GM23338 (cell line): Measurements from ENCODE around the gene RASGRP3. TPM values are rescaled to one million over a fixed set of nuclear protein-coding genes. Genes with fewer than 3 reads are reported as not detected.

Source experiments
- ATAC-seq: fragments of 200-7000 bp; cut with Tn5 transposase; 3 replicates; pipeline ENCODE4 v1.9.1; 2020
- DNase-seq: peaks from one replicate; pipeline ENCODE4 v3.0.0-alpha.2; 2015; ENCODE audit warnings: low spot score
- H2AFZ ChIP-seq: fragments of 200-600 bp; sonication (generic); 2 replicates; pipeline ENCODE4 v1.8.0; 2016; ENCODE audit warnings: antibody characterized with exemption, mild to moderate bottlenecking, moderate library complexity
- H3F3A ChIP-seq: fragments of 200-600 bp; sonication (generic); replicated peaks from 2 replicates; pipeline ENCODE4 v1.8.0; 2017; ENCODE audit warnings: antibody characterized with exemption, mixed run types, low read depth
- H3K27ac ChIP-seq: fragments of 200-600 bp; sonication (generic); 2 replicates; pipeline ENCODE4 v1.6.1; 2016; ENCODE audit warnings: low read depth
- H3K27me3 ChIP-seq: fragments of 200-600 bp; sonication (generic); 2 replicates; pipeline ENCODE4 v1.8.0; 2016; ENCODE audit warnings: mild to moderate bottlenecking, mixed run types, moderate library complexity; ENCODE audit not compliant: insufficient read depth
- H3K36me3 ChIP-seq: fragments of 200-600 bp; sonication (generic); 2 replicates; pipeline ENCODE4 v1.8.0; 2016; ENCODE audit warnings: mild to moderate bottlenecking; ENCODE audit not compliant: insufficient read depth
- H3K4me1 ChIP-seq: fragments of 200-600 bp; sonication (generic); 2 replicates; pipeline ENCODE4 v1.8.0; 2016; ENCODE audit warnings: mild to moderate bottlenecking, moderate library complexity; ENCODE audit not compliant: insufficient read depth
- H3K4me2 ChIP-seq: fragments of 200-600 bp; sonication (generic); 2 replicates; pipeline ENCODE4 v1.7.1; 2017; ENCODE audit warnings: mixed run types
- H3K4me3 ChIP-seq: fragments of 200-600 bp; sonication (generic); 2 replicates; pipeline ENCODE4 v1.6.1; 2016; ENCODE audit warnings: mixed run types
- H3K79me2 ChIP-seq: fragments of 200-600 bp; sonication (generic); replicated peaks from 2 replicates; pipeline ENCODE4 v1.8.0; 2017; ENCODE audit warnings: mild to moderate bottlenecking; ENCODE audit not compliant: insufficient read depth
- H3K9me2 ChIP-seq: fragments of 200-600 bp; sonication (generic); 2 replicates; pipeline ENCODE4 v1.8.0; 2017; ENCODE audit not compliant: insufficient read depth
- H4K20me1 ChIP-seq: fragments of 200-600 bp; sonication (generic); replicated peaks from 2 replicates; pipeline ENCODE4 v1.8.0; 2017; ENCODE audit warnings: mild to moderate bottlenecking; ENCODE audit not compliant: insufficient read depth
- H3K27ac Mint-ChIP-seq: 2 replicates; pipeline ENCODE4 v1.8.0; 2020; ENCODE audit warnings: inconsistent platforms, mild to moderate bottlenecking, moderate library complexity, mixed read lengths
- H3K27me3 Mint-ChIP-seq: 3 replicates; pipeline ENCODE4 v1.8.0; 2022; ENCODE audit warnings: low read depth, mild to moderate bottlenecking, moderate library complexity, mixed read lengths, inconsistent platforms; ENCODE audit not compliant: insufficient read depth, poor library complexity
- H3K36me3 Mint-ChIP-seq: 3 replicates; pipeline ENCODE4 v1.8.0; 2021; ENCODE audit warnings: low read depth, mild to moderate bottlenecking, inconsistent platforms, moderate library complexity, mixed read lengths
- H3K4me1 Mint-ChIP-seq: 3 replicates; pipeline ENCODE4 v1.8.0; 2020; ENCODE audit warnings: mild to moderate bottlenecking, inconsistent platforms, mixed read lengths
- H3K4me3 Mint-ChIP-seq: 3 replicates; pipeline ENCODE4 v1.8.0; 2021; ENCODE audit warnings: moderate library complexity, mild to moderate bottlenecking, inconsistent platforms, mixed read lengths
- H3K9me3 Mint-ChIP-seq: 3 replicates; pipeline ENCODE4 v1.8.0; 2020; ENCODE audit warnings: moderate library complexity, mild to moderate bottlenecking, inconsistent platforms, mixed read lengths
- CREB1 ChIP-seq: fragments of 250-450 bp; sonication (Bioruptor Pico); IDR thresholded peaks from 2 replicates; pipeline ENCODE4 v1.5.0; 2020; ENCODE audit warnings: low read depth, mild to moderate bottlenecking, moderate library complexity
- EZH2 ChIP-seq: fragments of 200-600 bp; sonication (generic); IDR thresholded peaks from one replicate; pipeline ENCODE4 v1.8.0; 2017; ENCODE audit warnings: antibody characterized with exemption, mild to moderate bottlenecking, low read depth; ENCODE audit not compliant: unreplicated experiment
- EZH2phosphoT487 ChIP-seq: fragments of 200-600 bp; sonication (generic); IDR thresholded peaks from one replicate; pipeline ENCODE4 v1.8.1; 2018; ENCODE audit warnings: antibody characterized with exemption; ENCODE audit not compliant: unreplicated experiment
- JUNB ChIP-seq: IDR thresholded peaks from one replicate; pipeline ENCODE4 v1.6.1; 2016; ENCODE audit warnings: antibody characterized with exemption; ENCODE audit not compliant: unreplicated experiment
- NANOG ChIP-seq: IDR thresholded peaks from 2 replicates; pipeline ENCODE4 v1.6.1; 2016; ENCODE audit warnings: antibody characterized with exemption, borderline replicate concordance
- POLR2AphosphoS5 ChIP-seq: IDR thresholded peaks from 2 replicates; pipeline ENCODE4 v1.6.1; 2016; ENCODE audit warnings: antibody characterized with exemption, low read depth
- STAT1 ChIP-seq: IDR thresholded peaks from one replicate; pipeline ENCODE4 v1.6.1; 2016; ENCODE audit warnings: antibody characterized with exemption; ENCODE audit not compliant: unreplicated experiment
- ZNF114 ChIP-seq: fragments of 250-450 bp; sonication (Bioruptor Pico); IDR thresholded peaks from 2 replicates; pipeline ENCODE4 v1.5.0; 2020; ENCODE audit warnings: mild to moderate bottlenecking, moderate library complexity
- ZNF331 ChIP-seq: fragments of 250-450 bp; sonication (Bioruptor Pico); IDR thresholded peaks from 2 replicates; pipeline ENCODE4 v1.5.0; 2020; ENCODE audit warnings: low read depth, mild to moderate bottlenecking, moderate library complexity
- polyA plus RNA-seq: library from polyadenylated mRNA; unstranded; fragments of >200 nt; fragmentation: Nextera tagmentation; extraction: Ambion mirVana; gene quantifications from 2 replicates; pipeline ENCODE4 v1.2.1, GENCODE V29; 2016
- total RNA-seq: library from RNA; depleted of rRNA; stranded (reverse); fragments of >200 nt; shearing (Covaris generic); gene quantifications from 2 replicates; pipeline ENCODE4 v1.2.3, GENCODE V29; 2014
- TF ChIP-seq, protein P1 (sequence below): fragments of 250-450 bp; sonication (Bioruptor Pico); IDR thresholded peaks from 2 replicates; pipeline ENCODE4 v1.5.0; 2020; ENCODE audit warnings: mild to moderate bottlenecking, moderate library complexity
- TF ChIP-seq, protein P2 (sequence below), 2 experiments: fragments of 200-600 bp in 1 of 2; sonication (generic) in 1 of 2; conservative IDR thresholded peaks; 2 replicates each; pipeline versions ENCODE4 v1.5.1 to v1.6.1; 2016 to 2017; ENCODE audit warnings: antibody characterized with exemption in 2 of 2, low read depth in 2 of 2, mild to moderate bottlenecking in 2 of 2, moderate library complexity in 1 of 2
- TF ChIP-seq, protein P3 (sequence below): IDR thresholded peaks from 2 replicates; pipeline ENCODE4 v1.6.1; 2016; ENCODE audit warnings: antibody characterized with exemption
- TF ChIP-seq, protein P4 (sequence below): IDR thresholded peaks from one replicate; pipeline ENCODE4 v1.6.1; 2018; ENCODE audit warnings: antibody characterized with exemption; ENCODE audit not compliant: unreplicated experiment

Gene RASGRP3
- total and polyA plus RNA-seq, 2 experiments from 2014 or later, result 0.19 to 0.69 TPM

DNA sequence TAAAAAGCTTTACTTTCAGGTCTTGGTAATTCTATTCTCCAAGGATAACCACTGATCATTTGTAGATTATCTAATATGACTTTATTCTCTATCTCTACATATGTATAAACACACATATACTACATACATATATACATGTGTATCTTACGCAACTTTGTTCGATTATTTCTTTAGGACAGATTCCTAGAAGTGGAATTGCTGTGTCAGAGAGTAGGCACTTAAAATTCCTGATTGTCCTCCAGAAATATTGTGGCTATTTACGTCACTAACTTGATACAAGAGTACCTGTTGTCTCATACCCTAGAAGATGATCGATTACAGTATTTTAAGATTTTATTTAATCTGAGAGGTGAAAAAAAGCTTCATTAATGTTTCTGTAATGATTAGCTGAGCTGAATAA is 64.8 kb downstream of the RASGRP3 start:
- Mint-ChIP-seq H3K9me3 (no peaks in the 10 kb centered on the region; the same call in 2 of the 3 replicates), H3K4me1 (peaks cover 11% of the 10 kb centered on the region), H3K27ac (no peak overlapping the region), H3K27me3 (peaks cover 4% of the 10 kb centered on the region), H3K4me3 (no peak overlapping the region), H3K36me3 (no peaks in the 10 kb centered on the region)
- H3K36me3 ChIP-seq, result no peaks in the 10 kb centered on the region
- H3K27ac ChIP-seq, result no peak overlapping the region
- H3K79me2 ChIP-seq, result no peaks in the 10 kb centered on the region
- H3K4me3 ChIP-seq, result no peak overlapping the region
- H3K27me3 ChIP-seq, result no peaks in the 10 kb centered on the region
- TF ChIP-seq EZH2phosphoT487 (no peak), STAT1 (no peak), ZNF331 (CRISPR knock-in tag) (no peak), EZH2 (no peak), NANOG (no peak), ZNF114 (CRISPR knock-in tag) (no peak), CREB1 (CRISPR knock-in tag) (no peak), JUNB (no peak), POLR2AphosphoS5 (no peak)
- TF ChIP-seq, protein P1, sequence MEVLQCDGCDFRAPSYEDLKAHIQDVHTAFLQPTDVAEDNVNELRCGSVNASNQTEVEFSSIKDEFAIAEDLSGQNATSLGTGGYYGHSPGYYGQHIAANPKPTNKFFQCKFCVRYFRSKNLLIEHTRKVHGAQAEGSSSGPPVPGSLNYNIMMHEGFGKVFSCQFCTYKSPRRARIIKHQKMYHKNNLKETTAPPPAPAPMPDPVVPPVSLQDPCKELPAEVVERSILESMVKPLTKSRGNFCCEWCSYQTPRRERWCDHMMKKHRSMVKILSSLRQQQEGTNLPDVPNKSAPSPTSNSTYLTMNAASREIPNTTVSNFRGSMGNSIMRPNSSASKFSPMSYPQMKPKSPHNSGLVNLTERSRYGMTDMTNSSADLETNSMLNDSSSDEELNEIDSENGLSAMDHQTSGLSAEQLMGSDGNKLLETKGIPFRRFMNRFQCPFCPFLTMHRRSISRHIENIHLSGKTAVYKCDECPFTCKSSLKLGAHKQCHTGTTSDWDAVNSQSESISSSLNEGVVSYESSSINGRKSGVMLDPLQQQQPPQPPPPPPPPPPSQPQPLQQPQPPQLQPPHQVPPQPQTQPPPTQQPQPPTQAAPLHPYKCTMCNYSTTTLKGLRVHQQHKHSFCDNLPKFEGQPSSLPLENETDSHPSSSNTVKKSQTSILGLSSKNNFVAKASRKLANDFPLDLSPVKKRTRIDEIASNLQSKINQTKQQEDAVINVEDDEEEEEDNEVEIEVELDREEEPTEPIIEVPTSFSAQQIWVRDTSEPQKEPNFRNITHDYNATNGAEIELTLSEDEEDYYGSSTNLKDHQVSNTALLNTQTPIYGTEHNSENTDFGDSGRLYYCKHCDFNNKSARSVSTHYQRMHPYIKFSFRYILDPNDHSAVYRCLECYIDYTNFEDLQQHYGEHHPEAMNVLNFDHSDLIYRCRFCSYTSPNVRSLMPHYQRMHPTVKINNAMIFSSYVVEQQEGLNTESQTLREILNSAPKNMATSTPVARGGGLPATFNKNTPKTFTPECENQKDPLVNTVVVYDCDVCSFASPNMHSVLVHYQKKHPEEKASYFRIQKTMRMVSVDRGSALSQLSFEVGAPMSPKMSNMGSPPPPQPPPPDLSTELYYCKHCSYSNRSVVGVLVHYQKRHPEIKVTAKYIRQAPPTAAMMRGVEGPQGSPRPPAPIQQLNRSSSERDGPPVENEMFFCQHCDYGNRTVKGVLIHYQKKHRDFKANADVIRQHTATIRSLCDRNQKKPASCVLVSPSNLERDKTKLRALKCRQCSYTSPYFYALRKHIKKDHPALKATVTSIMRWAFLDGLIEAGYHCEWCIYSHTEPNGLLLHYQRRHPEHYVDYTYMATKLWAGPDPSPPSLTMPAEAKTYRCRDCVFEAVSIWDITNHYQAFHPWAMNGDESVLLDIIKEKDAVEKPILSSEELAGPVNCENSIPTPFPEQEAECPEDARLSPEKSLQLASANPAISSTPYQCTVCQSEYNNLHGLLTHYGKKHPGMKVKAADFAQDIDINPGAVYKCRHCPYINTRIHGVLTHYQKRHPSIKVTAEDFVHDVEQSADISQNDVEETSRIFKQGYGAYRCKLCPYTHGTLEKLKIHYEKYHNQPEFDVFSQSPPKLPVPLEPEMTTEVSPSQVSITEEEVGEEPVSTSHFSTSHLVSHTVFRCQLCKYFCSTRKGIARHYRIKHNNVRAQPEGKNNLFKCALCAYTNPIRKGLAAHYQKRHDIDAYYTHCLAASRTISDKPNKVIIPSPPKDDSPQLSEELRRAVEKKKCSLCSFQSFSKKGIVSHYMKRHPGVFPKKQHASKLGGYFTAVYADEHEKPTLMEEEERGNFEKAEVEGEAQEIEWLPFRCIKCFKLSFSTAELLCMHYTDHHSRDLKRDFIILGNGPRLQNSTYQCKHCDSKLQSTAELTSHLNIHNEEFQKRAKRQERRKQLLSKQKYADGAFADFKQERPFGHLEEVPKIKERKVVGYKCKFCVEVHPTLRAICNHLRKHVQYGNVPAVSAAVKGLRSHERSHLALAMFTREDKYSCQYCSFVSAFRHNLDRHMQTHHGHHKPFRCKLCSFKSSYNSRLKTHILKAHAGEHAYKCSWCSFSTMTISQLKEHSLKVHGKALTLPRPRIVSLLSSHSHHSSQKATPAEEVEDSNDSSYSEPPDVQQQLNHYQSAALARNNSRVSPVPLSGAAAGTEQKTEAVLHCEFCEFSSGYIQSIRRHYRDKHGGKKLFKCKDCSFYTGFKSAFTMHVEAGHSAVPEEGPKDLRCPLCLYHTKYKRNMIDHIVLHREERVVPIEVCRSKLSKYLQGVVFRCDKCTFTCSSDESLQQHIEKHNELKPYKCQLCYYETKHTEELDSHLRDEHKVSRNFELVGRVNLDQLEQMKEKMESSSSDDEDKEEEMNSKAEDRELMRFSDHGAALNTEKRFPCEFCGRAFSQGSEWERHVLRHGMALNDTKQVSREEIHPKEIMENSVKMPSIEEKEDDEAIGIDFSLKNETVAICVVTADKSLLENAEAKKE (CRISPR knock-in tag), result no peak
- TF ChIP-seq, protein P2, sequence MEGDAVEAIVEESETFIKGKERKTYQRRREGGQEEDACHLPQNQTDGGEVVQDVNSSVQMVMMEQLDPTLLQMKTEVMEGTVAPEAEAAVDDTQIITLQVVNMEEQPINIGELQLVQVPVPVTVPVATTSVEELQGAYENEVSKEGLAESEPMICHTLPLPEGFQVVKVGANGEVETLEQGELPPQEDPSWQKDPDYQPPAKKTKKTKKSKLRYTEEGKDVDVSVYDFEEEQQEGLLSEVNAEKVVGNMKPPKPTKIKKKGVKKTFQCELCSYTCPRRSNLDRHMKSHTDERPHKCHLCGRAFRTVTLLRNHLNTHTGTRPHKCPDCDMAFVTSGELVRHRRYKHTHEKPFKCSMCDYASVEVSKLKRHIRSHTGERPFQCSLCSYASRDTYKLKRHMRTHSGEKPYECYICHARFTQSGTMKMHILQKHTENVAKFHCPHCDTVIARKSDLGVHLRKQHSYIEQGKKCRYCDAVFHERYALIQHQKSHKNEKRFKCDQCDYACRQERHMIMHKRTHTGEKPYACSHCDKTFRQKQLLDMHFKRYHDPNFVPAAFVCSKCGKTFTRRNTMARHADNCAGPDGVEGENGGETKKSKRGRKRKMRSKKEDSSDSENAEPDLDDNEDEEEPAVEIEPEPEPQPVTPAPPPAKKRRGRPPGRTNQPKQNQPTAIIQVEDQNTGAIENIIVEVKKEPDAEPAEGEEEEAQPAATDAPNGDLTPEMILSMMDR (conservative IDR thresholded peaks at IDR 0.05; ENCODE audit: low read depth in 2 of 2), result no peak
- TF ChIP-seq, protein P3, sequence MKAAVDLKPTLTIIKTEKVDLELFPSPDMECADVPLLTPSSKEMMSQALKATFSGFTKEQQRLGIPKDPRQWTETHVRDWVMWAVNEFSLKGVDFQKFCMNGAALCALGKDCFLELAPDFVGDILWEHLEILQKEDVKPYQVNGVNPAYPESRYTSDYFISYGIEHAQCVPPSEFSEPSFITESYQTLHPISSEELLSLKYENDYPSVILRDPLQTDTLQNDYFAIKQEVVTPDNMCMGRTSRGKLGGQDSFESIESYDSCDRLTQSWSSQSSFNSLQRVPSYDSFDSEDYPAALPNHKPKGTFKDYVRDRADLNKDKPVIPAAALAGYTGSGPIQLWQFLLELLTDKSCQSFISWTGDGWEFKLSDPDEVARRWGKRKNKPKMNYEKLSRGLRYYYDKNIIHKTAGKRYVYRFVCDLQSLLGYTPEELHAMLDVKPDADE, result no peak
- TF ChIP-seq, protein P4, sequence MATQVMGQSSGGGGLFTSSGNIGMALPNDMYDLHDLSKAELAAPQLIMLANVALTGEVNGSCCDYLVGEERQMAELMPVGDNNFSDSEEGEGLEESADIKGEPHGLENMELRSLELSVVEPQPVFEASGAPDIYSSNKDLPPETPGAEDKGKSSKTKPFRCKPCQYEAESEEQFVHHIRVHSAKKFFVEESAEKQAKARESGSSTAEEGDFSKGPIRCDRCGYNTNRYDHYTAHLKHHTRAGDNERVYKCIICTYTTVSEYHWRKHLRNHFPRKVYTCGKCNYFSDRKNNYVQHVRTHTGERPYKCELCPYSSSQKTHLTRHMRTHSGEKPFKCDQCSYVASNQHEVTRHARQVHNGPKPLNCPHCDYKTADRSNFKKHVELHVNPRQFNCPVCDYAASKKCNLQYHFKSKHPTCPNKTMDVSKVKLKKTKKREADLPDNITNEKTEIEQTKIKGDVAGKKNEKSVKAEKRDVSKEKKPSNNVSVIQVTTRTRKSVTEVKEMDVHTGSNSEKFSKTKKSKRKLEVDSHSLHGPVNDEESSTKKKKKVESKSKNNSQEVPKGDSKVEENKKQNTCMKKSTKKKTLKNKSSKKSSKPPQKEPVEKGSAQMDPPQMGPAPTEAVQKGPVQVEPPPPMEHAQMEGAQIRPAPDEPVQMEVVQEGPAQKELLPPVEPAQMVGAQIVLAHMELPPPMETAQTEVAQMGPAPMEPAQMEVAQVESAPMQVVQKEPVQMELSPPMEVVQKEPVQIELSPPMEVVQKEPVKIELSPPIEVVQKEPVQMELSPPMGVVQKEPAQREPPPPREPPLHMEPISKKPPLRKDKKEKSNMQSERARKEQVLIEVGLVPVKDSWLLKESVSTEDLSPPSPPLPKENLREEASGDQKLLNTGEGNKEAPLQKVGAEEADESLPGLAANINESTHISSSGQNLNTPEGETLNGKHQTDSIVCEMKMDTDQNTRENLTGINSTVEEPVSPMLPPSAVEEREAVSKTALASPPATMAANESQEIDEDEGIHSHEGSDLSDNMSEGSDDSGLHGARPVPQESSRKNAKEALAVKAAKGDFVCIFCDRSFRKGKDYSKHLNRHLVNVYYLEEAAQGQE, result no peak
- H3K4me2 ChIP-seq, result no peak overlapping the region
- ATAC-seq, result no peak
- H2AFZ ChIP-seq, result no peak overlapping the region
- H3K9me2 ChIP-seq, result no peaks in the 10 kb centered on the region
- peaks cover 12% of the 10 kb centered on the region; the same call in 1 of the 2 replicates for H3K4me1 ChIP-seq
- no peaks in the 10 kb centered on the region for H4K20me1 ChIP-seq
- no peak for DNase-seq
- H3F3A ChIP-seq, result no peaks in the 10 kb centered on the region
